ENCODE results near the gene ACTL7A. TPM values are rescaled to one million over a fixed set of nuclear protein-coding genes. Genes with fewer than 3 reads are reported as not detected.

Gene ACTL7A
- total and polyA plus RNA-seq, 4 donors: 0.10 TPM; not detected in 3

GRCh38 chr9:108813951-108814601, 48.0 kb upstream of the ACTL7A start:
- no peak overlapping the region for H3K27ac ChIP-seq (ENCODE audit: low read depth in 1 of 2, low read length in 2 of 2)
- 84% methylated on average over 2 of the region's 2 CpGs for WGBS
- no peak overlapping the region for H3K9ac ChIP-seq (ENCODE audit: low read depth in 1 of 2, low read length in 2 of 2)
- H3K4me3 ChIP-seq (ENCODE audit: low read depth in 1 of 3, low read length in 3 of 3): no peak overlapping the region
- no peak for DNase-seq (ENCODE audit: low spot score)
- H3K4me1 ChIP-seq (ENCODE audit: control insufficient read depth in 4 of 4, insufficient read depth in 4 of 4, low read length in 3 of 4): no peaks in the 10 kb centered on the region
- no peaks in the 10 kb centered on the region for H3K9me3 ChIP-seq (ENCODE audit: control insufficient read depth in 4 of 4, low read length in 3 of 4)
- no peak for TF ChIP-seq MAX (IDR thresholded peaks at IDR 0.05)
- no peak for TF ChIP-seq YY1 (IDR thresholded peaks at IDR 0.05)
- TF ChIP-seq NR2F2 (IDR thresholded peaks at IDR 0.05): no peak
- TF ChIP-seq RAD21 (IDR thresholded peaks at IDR 0.05): peak; percentile 14 to 21
- H3K27me3 ChIP-seq (ENCODE audit: control insufficient read depth in 4 of 4, insufficient read depth in 4 of 4, low read length in 3 of 4): no peaks in the 10 kb centered on the region
- no peaks in the 10 kb centered on the region for H3K36me3 ChIP-seq (ENCODE audit: control insufficient read depth in 4 of 4, insufficient read depth in 3 of 4, low read depth in 1 of 4, low read length in 3 of 4)

- H3K36me3 ChIP-seq (ENCODE audit: control insufficient read depth in 4 of 4, insufficient read depth in 3 of 4, low read depth in 1 of 4, low read length in 3 of 4): no peaks in the 10 kb centered on the region
- H3K9me3 ChIP-seq (ENCODE audit: control insufficient read depth in 4 of 4, low read length in 3 of 4): no peaks in the 10 kb centered on the region
- DNase-seq (ENCODE audit: low spot score): no peak
- no peaks in the 10 kb centered on the region for H3K4me1 ChIP-seq (ENCODE audit: control insufficient read depth in 4 of 4, insufficient read depth in 4 of 4, low read length in 3 of 4)
- H3K9ac ChIP-seq (ENCODE audit: low read depth in 1 of 2, low read length in 2 of 2): no peak overlapping the region
- 84% methylated on average over 3 of the region's 3 CpGs for WGBS
- TF ChIP-seq TAF1 (conservative IDR thresholded peaks at IDR 0.05) (no peak), ZBTB33 (IDR thresholded peaks at IDR 0.05) (no peak), CTCF (IDR thresholded peaks at IDR 0.05; ENCODE audit: low read depth, low read length, missing input control) (no peak), GABPA (IDR thresholded peaks at IDR 0.05 in 1 of 2, conservative IDR thresholded peaks at IDR 0.05 in 1 of 2) (no peak), RXRA (IDR thresholded peaks at IDR 0.05) (no peak), ATF3 (IDR thresholded peaks at IDR 0.05) (no peak), HNF4G (IDR thresholded peaks at IDR 0.05) (no peak), EGR1 (IDR thresholded peaks at IDR 0.05; ENCODE audit: low read depth in 2 of 2) (no peak), JUND (IDR thresholded peaks at IDR 0.05) (no peak), FOXA2 (IDR thresholded peaks at IDR 0.05) (no peak), HNF4A (conservative IDR thresholded peaks at IDR 0.05) (no peak), YY1 (IDR thresholded peaks at IDR 0.05) (no peak), SP1 (IDR thresholded peaks at IDR 0.05) (no peak), FOXA1 (IDR thresholded peaks at IDR 0.05) (no peak), REST (IDR thresholded peaks at IDR 0.05) (no peak)
- H3K4me3 ChIP-seq (ENCODE audit: low read depth in 1 of 3, low read length in 3 of 3): no peak overlapping the region
- no peak overlapping the region for H3K27ac ChIP-seq (ENCODE audit: low read depth in 1 of 2, low read length in 2 of 2)
- H3K27me3 ChIP-seq (ENCODE audit: control insufficient read depth in 4 of 4, insufficient read depth in 4 of 4, low read length in 3 of 4): no peaks in the 10 kb centered on the region
Observed at GRCh38 chr9:108815156-108815555, 46.9 kb upstream of the ACTL7A start.
